ENCODE data around the gene IGFLR1.
A peak's percentile ranks its signal among the peaks of the same experiment; 100 is the strongest.

The IGFLR1 gene

GRCh38 chr19:35757749-35758608, 15.7 kb upstream of the IGFLR1 start, which contains the start of gene PROSER3:
Gene PROSER3 (plus strand): TSS chr19:35758176. CDS start chr19:35758216, 40 bp downstream.
- Histone ChIP-seq H3K36me3 (ENCODE audit: control insufficient read depth, insufficient read depth, low read length) (no peaks in the 10 kb centered on the region), H3K27me3 (ENCODE audit: control insufficient read depth, insufficient read depth, low read length) (no peaks in the 10 kb centered on the region), H2AFZ (peak within 1 kb of the TSS; percentile 98), H3K4me2 (ENCODE audit: low read length) (peak within 1 kb of the TSS; percentile 72), H3K4me3 (ENCODE audit: low read depth, low read length) (peak within 1 kb of the TSS; percentile 98), H3K9ac (peak within 1 kb of the TSS; percentile 82), H3K9me3 (ENCODE audit: control insufficient read depth, low read length) (no peaks in the 10 kb centered on the region), H3K4me1 (peaks cover 10% of the 10 kb centered on the region), H3K27ac (peak within 1 kb of the TSS; percentile 96), H3K79me2 (peaks cover 12% of the 10 kb centered on the region)
- no peak for TF ChIP-seq CTCF (IDR thresholded peaks at IDR 0.05)

GRCh38 chr19:35757231-35757748, 15.0 kb upstream of the IGFLR1 start:
- H3K4me3 ChIP-seq (ENCODE audit: low read depth, low read length), result peak overlapping the region; percentile 98
- H3K9ac ChIP-seq, result no peak overlapping the region
- H3K9me3 ChIP-seq (ENCODE audit: control insufficient read depth, low read length), result no peaks in the 10 kb centered on the region
- H3K27ac ChIP-seq, result peak overlapping the region; percentile 11
- H3K4me1 ChIP-seq, result peaks cover 10% of the 10 kb centered on the region
- H3K36me3 ChIP-seq (ENCODE audit: control insufficient read depth, insufficient read depth, low read length), result no peaks in the 10 kb centered on the region
- H3K27me3 ChIP-seq (ENCODE audit: control insufficient read depth, insufficient read depth, low read length), result no peaks in the 10 kb centered on the region
- H3K79me2 ChIP-seq, result peaks cover 12% of the 10 kb centered on the region
- peak overlapping the region; percentile 98 for H2AFZ ChIP-seq
- H3K4me2 ChIP-seq (ENCODE audit: low read length), result peak overlapping the region; percentile 70
- TF ChIP-seq CTCF (IDR thresholded peaks at IDR 0.05), result no peak

GRCh38 chr19:35756377-35757230, 14.4 kb upstream of the IGFLR1 start, which contains the start of gene HSPB6:
Gene HSPB6 (minus strand): TSS chr19:35757029. CDS start chr19:35757008, 21 bp downstream.
- no peak within 1 kb of the TSS for H3K9ac ChIP-seq
- H3K79me2 ChIP-seq, result peaks cover 12% of the 10 kb centered on the region
- peak within 1 kb of the TSS; percentile 98 for H3K4me3 ChIP-seq (ENCODE audit: low read depth, low read length)
- peak within 1 kb of the TSS; percentile 70 for H3K4me2 ChIP-seq (ENCODE audit: low read length)
- H3K27me3 ChIP-seq (ENCODE audit: control insufficient read depth, insufficient read depth, low read length), result no peaks in the 10 kb centered on the region
- TF ChIP-seq CTCF (IDR thresholded peaks at IDR 0.05), result no peak
- peak within 1 kb of the TSS; percentile 96 for H3K27ac ChIP-seq
- H3K9me3 ChIP-seq (ENCODE audit: control insufficient read depth, low read length), result no peaks in the 10 kb centered on the region
- peak within 1 kb of the TSS; percentile 98 for H2AFZ ChIP-seq
- H3K36me3 ChIP-seq (ENCODE audit: control insufficient read depth, insufficient read depth, low read length), result no peaks in the 10 kb centered on the region
- H3K4me1 ChIP-seq, result peaks cover 10% of the 10 kb centered on the region

- H3K79me2 ChIP-seq, result peaks cover 10% of the 10 kb centered on the region
- no peak for TF ChIP-seq CTCF (IDR thresholded peaks at IDR 0.05)
- H3K4me3 ChIP-seq (ENCODE audit: low read depth, low read length), result no peak overlapping the region
- H3K9me3 ChIP-seq (ENCODE audit: control insufficient read depth, low read length), result no peaks in the 10 kb centered on the region
- H3K27ac ChIP-seq, result peak overlapping the region; percentile 11
- H3K4me1 ChIP-seq, result peaks cover 10% of the 10 kb centered on the region
- no peak overlapping the region for H2AFZ ChIP-seq
- H3K9ac ChIP-seq, result no peak overlapping the region
- H3K36me3 ChIP-seq (ENCODE audit: control insufficient read depth, insufficient read depth, low read length), result no peaks in the 10 kb centered on the region
- H3K4me2 ChIP-seq (ENCODE audit: low read length), result no peak overlapping the region
- H3K27me3 ChIP-seq (ENCODE audit: control insufficient read depth, insufficient read depth, low read length), result no peaks in the 10 kb centered on the region
Measured at GRCh38 chr19:35755550-35756376, 13.5 kb upstream of the IGFLR1 start.

Measured in parathyroid adenoma (tissue), 2 donors.